A549 (cell line): ENCODE measurements around the gene ABI2.

Experiments used
- BCL3 ChIP-seq: fragments of >200 bp; sonication (Bioruptor Twin); formaldehyde crosslinking; IDR thresholded peaks from 3 replicates; pipeline ENCODE4 v1.6.1; 2016
- CEBPB ChIP-seq, 2 experiments: fragments of >200 bp in 1 of 2; sonication (Bioruptor Twin) in 1 of 2; formaldehyde crosslinking in 1 of 2; IDR thresholded peaks; 2 replicates each; pipeline ENCODE4 v1.6.1; 2012 to 2016
- CHD2 ChIP-seq: fragments of 150-350 bp; IDR thresholded peaks from 2 replicates; pipeline ENCODE4 v1.6.1; 2014; ENCODE audit warnings: low read length; ENCODE audit not compliant: partially characterized antibody
- CHD4 ChIP-seq: fragments of 200-600 bp; sonication (generic); IDR thresholded peaks from 2 replicates; pipeline ENCODE4 v1.6.1; 2016; ENCODE audit warnings: antibody characterized with exemption, mild to moderate bottlenecking, borderline replicate concordance
- CTCF ChIP-seq: fragments of >200 bp; sonication (Bioruptor Twin); formaldehyde crosslinking; IDR thresholded peaks from 3 replicates; pipeline ENCODE4 v1.5.1; 2016
- ELK1 ChIP-seq: fragments of 150-350 bp; IDR thresholded peaks from 2 replicates; pipeline ENCODE4 v1.6.1; 2014; ENCODE audit warnings: low read depth, mild to moderate bottlenecking, low read length
- HOXB5 ChIP-seq: fragments of 250-450 bp; sonication (Bioruptor Pico); IDR thresholded peaks from 2 replicates; pipeline ENCODE4 v1.5.0; 2020; ENCODE audit warnings: mild to moderate bottlenecking, moderate library complexity
- JUN ChIP-seq, 2 experiments: fragments of >200 bp; sonication (Bioruptor Twin); formaldehyde crosslinking; IDR thresholded peaks; 2 replicates in 1 of 2; 3 replicates in 1 of 2; pipeline ENCODE4 v1.6.1; 2016 to 2017
- NR3C1 ChIP-seq: fragments of >200 bp; sonication (Bioruptor Twin); formaldehyde crosslinking; IDR thresholded peaks from 3 replicates; pipeline ENCODE4 v1.6.1; 2017
- POLR2A ChIP-seq: IDR thresholded peaks from 2 replicates; pipeline ENCODE4 v1.6.1; 2012; ENCODE audit warnings: mild to moderate bottlenecking, low read length
- RFX5 ChIP-seq: fragments of 450-650 bp; IDR thresholded peaks from 2 replicates; pipeline ENCODE4 v1.7.1; 2014; ENCODE audit warnings: antibody characterized with exemption, mild to moderate bottlenecking, moderate library complexity
- ZFP36 ChIP-seq: fragments of 450-650 bp; IDR thresholded peaks from 2 replicates; pipeline ENCODE4 v1.6.1; 2014; ENCODE audit warnings: borderline replicate concordance; ENCODE audit not compliant: partially characterized antibody
- TF ChIP-seq, protein P1 (sequence below): fragments of 250-450 bp; sonication (Bioruptor Pico); IDR thresholded peaks from 2 replicates; pipeline ENCODE4 v1.5.0; 2021; ENCODE audit warnings: mild to moderate bottlenecking, moderate library complexity, borderline replicate concordance

DNA sequence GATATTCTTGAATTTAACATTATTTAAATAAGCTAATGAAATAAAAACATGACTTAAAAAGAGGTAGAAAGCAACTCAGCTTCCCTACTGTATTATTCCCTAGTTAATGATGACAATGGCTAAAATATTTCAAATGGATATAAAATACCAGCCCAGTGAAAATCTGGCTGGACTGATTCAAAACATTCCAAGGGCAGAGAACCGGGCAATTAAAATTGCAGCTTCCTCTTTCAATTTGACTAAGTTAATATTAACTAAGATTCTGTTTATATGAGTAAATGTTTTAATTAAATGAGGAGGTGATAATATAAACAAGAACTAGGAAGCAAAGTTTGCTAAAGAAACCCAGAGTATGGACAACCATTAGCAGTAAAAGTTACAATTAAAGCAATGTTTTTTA is 141.4 kb downstream of the ABI2 start:
- no peak for TF ChIP-seq CTCF
- no peak for TF ChIP-seq RFX5
- no peak for TF ChIP-seq NR3C1
- TF ChIP-seq CHD2 = no peak
- TF ChIP-seq POLR2A = no peak
- TF ChIP-seq ELK1 = no peak
- no peak for TF ChIP-seq BCL3
- TF ChIP-seq, protein P1, sequence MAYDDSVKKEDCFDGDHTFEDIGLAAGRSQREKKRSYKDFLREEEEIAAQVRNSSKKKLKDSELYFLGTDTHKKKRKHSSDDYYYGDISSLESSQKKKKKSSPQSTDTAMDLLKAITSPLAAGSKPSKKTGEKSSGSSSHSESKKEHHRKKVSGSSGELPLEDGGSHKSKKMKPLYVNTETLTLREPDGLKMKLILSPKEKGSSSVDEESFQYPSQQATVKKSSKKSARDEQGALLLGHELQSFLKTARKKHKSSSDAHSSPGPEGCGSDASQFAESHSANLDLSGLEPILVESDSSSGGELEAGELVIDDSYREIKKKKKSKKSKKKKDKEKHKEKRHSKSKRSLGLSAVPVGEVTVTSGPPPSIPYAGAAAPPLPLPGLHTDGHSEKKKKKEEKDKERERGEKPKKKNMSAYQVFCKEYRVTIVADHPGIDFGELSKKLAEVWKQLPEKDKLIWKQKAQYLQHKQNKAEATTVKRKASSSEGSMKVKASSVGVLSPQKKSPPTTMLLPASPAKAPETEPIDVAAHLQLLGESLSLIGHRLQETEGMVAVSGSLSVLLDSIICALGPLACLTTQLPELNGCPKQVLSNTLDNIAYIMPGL (CRISPR knock-in tag) = no peak
- no peak for TF ChIP-seq CHD4
- no peak for TF ChIP-seq ZFP36
- no peak for TF ChIP-seq HOXB5 (CRISPR knock-in tag)
- TF ChIP-seq JUN (IDR thresholded peaks at IDR 0.05) = no peak
- TF ChIP-seq CEBPB (IDR thresholded peaks at IDR 0.05) = no peak
